Endodermal cell (in vitro differentiated cells): ENCODE measurements around the gene INHBB. TPM values are rescaled to one million over a fixed set of nuclear protein-coding genes. Genes with fewer than 3 reads are reported as not detected.
"Not testable (repeated sequence)": the region's sequence is repeated elsewhere in the genome, so short reads cannot be mapped to it uniquely, and the experiment has no call there.

ENCODE experiments used
- DNase-seq: peaks from one replicate; pipeline ENCODE4 v3.0.0-alpha.2; 2017
- H3K27ac ChIP-seq: 2 replicates; pipeline ENCODE4 v1.5.1; 2013; ENCODE audit warnings: mild to moderate bottlenecking, low read depth, low read length, moderate library complexity
- H3K27me3 ChIP-seq: 2 replicates; pipeline ENCODE4 v1.6.1; 2013; ENCODE audit warnings: mild to moderate bottlenecking, low read length, moderate library complexity; ENCODE audit not compliant: insufficient read depth, control insufficient read depth, poor library complexity, severe bottlenecking
- H3K36me3 ChIP-seq: 2 replicates; pipeline ENCODE4 v1.7.0; 2013; ENCODE audit warnings: mild to moderate bottlenecking, low read length, moderate library complexity; ENCODE audit not compliant: control insufficient read depth, insufficient read depth
- H3K4me1 ChIP-seq: one replicate; pipeline ENCODE4 v1.7.0; 2013; ENCODE audit warnings: low read length; ENCODE audit not compliant: control insufficient read depth, insufficient read depth
- H3K4me3 ChIP-seq: 2 replicates; pipeline ENCODE4 v1.5.1; 2013; ENCODE audit warnings: mild to moderate bottlenecking, low read length, moderate library complexity
- H3K9ac ChIP-seq: 2 replicates; pipeline ENCODE4 v1.6.1; 2013; ENCODE audit warnings: mild to moderate bottlenecking, low read length, moderate library complexity; ENCODE audit not compliant: poor library complexity, severe bottlenecking; ENCODE audit errors: extremely low read depth
- H3K9me3 ChIP-seq: 2 replicates; pipeline ENCODE4 v1.6.1; 2013; ENCODE audit warnings: mild to moderate bottlenecking, low read length, moderate library complexity; ENCODE audit not compliant: control insufficient read depth
- H3K27ac Mint-ChIP-seq: 2 replicates; pipeline ENCODE4 v1.8.0; 2020; ENCODE audit warnings: mixed read lengths
- H3K27me3 Mint-ChIP-seq: 2 replicates; pipeline ENCODE4 v1.8.0; 2021; ENCODE audit warnings: mild to moderate bottlenecking, mixed read lengths; ENCODE audit not compliant: insufficient read depth
- H3K36me3 Mint-ChIP-seq: 2 replicates; pipeline ENCODE4 v1.8.0; 2020; ENCODE audit warnings: low read depth, mixed read lengths
- H3K4me1 Mint-ChIP-seq: 2 replicates; pipeline ENCODE4 v1.8.0; 2020; ENCODE audit warnings: mixed read lengths
- H3K4me3 Mint-ChIP-seq: 2 replicates; pipeline ENCODE4 v1.8.0; 2020; ENCODE audit warnings: mild to moderate bottlenecking, moderate library complexity, mixed read lengths
- H3K9me3 Mint-ChIP-seq: 2 replicates; pipeline ENCODE4 v1.8.0; 2020; ENCODE audit warnings: mild to moderate bottlenecking, mixed read lengths
- WGBS, 2 experiments: methylation state at CpG; one replicate each; pipeline versions ENCODE4 v1.1.5 to v1.1.7; 2013; ENCODE audit warnings: missing lambda C conversion rate in 2 of 2, mixed read lengths in 1 of 2; ENCODE audit not compliant: insufficient coverage in 1 of 2, insufficient read length in 1 of 2; 5-methylcytosine and 5-hydroxymethylcytosine counted together
- total RNA-seq, 2 donors: library from RNA; stranded (reverse); fragmentation: NEBNext Ultra II Directional in 1 of 2; extraction: Animal tissue kit (Norgen Biotek cat#: 25700) in 1 of 2; gene quantifications; 2 replicates in 1 of 2; 3 replicates in 1 of 2; pipeline ENCODE4 v1.2.1, GENCODE V29; 2021
- TF ChIP-seq, protein P1 (sequence below): fragments of 200-600 bp; sonication (generic); conservative IDR thresholded peaks from 2 replicates; pipeline ENCODE4 v1.5.0; 2021; ENCODE audit warnings: antibody characterized with exemption, mild to moderate bottlenecking

The INHBB gene
- total RNA-seq, 2 donors from 2014 or later: not detected

DNA sequence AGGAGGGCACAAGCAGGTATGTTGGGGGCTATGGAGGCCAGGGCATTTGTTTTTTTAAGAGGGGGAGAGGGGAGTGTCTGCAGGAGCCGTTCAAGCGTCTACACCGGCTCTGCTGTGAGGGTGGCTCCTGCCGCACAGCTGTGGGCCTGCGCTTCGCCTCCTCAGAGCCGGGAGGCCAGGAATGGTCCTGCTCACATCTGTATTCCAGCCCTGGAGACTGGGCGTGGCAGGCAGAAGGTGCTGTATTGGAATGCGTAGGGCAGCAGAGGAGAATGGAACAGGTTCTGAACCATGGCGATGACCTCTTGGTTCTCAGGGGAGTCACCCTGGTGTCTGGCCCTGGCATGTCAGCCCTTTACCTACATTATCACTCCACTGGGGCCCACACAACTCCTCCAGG, 26.8 kb upstream of the INHBB start:
- H3K4me3 Mint-ChIP-seq: no peak overlapping the region
- no peaks in the 10 kb centered on the region for H3K36me3 ChIP-seq
- H3K4me1 ChIP-seq: no peaks in the 10 kb centered on the region
- no peaks in the 10 kb centered on the region for H3K9me3 ChIP-seq
- no peak overlapping the region for H3K27ac Mint-ChIP-seq
- H3K27me3 ChIP-seq: no peaks in the 10 kb centered on the region
- H3K9ac ChIP-seq: no peak overlapping the region
- WGBS, 2 experiments: 95 to 100% methylated on average over 5 to 10 of the region's 10 CpGs
- H3K9me3 Mint-ChIP-seq: no peaks in the 10 kb centered on the region
- no peak overlapping the region for H3K27ac ChIP-seq
- H3K4me1 Mint-ChIP-seq: no peaks in the 10 kb centered on the region
- H3K36me3 Mint-ChIP-seq: no peaks in the 10 kb centered on the region
- no peak for DNase-seq
- TF ChIP-seq, protein P1, sequence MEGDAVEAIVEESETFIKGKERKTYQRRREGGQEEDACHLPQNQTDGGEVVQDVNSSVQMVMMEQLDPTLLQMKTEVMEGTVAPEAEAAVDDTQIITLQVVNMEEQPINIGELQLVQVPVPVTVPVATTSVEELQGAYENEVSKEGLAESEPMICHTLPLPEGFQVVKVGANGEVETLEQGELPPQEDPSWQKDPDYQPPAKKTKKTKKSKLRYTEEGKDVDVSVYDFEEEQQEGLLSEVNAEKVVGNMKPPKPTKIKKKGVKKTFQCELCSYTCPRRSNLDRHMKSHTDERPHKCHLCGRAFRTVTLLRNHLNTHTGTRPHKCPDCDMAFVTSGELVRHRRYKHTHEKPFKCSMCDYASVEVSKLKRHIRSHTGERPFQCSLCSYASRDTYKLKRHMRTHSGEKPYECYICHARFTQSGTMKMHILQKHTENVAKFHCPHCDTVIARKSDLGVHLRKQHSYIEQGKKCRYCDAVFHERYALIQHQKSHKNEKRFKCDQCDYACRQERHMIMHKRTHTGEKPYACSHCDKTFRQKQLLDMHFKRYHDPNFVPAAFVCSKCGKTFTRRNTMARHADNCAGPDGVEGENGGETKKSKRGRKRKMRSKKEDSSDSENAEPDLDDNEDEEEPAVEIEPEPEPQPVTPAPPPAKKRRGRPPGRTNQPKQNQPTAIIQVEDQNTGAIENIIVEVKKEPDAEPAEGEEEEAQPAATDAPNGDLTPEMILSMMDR: no peak
- H3K4me3 ChIP-seq: no peak overlapping the region
- peaks cover 34% of the 10 kb centered on the region for H3K27me3 Mint-ChIP-seq

DNA sequence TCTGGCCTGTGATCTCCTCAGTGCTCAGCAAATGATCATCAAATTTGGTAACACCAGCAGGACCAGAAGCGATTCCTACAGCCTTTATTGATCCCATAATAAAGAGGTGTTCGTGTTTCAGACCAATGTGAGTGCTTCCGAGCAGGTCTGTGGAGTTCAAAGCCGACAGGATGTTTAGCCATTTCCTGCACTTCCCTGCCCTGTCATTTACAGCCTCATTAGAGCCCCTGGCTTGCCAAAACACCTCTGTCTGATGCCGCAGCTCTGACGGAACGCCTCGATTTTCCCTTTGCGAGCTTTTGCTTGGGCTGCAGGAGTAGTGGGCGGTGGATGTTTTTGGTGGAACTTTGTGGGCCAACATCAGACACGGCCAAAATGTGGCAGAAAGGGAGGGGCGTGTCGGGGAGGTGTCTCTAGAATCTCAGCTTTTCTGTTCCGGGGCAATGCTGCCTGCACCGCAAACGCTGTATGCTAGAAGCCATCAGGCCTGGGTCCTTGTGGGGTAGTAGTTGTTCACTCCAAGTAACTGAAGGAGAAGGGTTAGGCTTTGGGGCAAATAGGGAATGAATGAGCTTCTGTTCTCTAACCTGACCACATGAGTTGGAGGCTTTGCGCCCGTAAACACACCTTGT, 26.1 kb upstream of the INHBB start:
- no peaks in the 10 kb centered on the region for H3K4me1 Mint-ChIP-seq
- Histone ChIP-seq H3K4me1 (no peaks in the 10 kb centered on the region), H3K27ac (no peak overlapping the region), H3K9me3 (no peaks in the 10 kb centered on the region), H3K27me3 (no peaks in the 10 kb centered on the region), H3K9ac (no peak overlapping the region), H3K4me3 (no peak overlapping the region), H3K36me3 (no peaks in the 10 kb centered on the region)
- H3K27me3 Mint-ChIP-seq: peaks cover 27% of the 10 kb centered on the region
- DNase-seq: peak; percentile 34
- H3K9me3 Mint-ChIP-seq: no peaks in the 10 kb centered on the region
- no peak overlapping the region for H3K27ac Mint-ChIP-seq
- 90 to 92% methylated on average over 13 to 18 of the region's 18 CpGs for WGBS, 2 experiments
- no peak overlapping the region for H3K4me3 Mint-ChIP-seq
- TF ChIP-seq, protein P1: no peak
- H3K36me3 Mint-ChIP-seq: no peaks in the 10 kb centered on the region

DNA sequence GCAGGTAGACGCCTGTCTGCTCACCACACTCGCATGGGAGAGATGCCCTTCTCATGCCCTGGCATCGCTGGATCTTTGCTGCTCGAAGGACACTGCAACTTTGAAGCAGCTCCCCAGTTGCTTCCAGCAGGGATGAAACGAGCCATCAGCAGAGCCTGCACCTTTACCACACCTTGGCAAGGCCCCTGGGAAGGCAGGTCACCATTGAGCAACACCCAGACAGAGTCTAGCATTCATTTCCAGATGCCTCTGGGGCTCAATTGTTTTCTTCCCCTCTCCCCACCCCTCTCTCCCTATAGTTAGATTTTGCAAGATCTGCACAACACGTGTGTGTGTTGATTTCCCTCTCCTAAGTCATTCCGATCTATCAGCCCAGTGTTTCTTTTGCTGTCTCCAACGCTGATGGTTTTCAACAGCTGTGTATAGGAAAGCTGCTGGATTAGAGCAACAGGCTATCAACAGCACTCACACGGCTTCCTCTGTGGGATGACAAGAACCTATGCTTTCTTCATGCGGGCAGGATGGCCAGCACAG, 25.6 kb upstream of the INHBB start:
- no peaks in the 10 kb centered on the region for H3K9me3 Mint-ChIP-seq
- TF ChIP-seq, protein P1: no peak
- no peaks in the 10 kb centered on the region for H3K4me1 Mint-ChIP-seq
- no peak overlapping the region for H3K4me3 Mint-ChIP-seq
- H3K27me3 Mint-ChIP-seq: peaks cover 22% of the 10 kb centered on the region
- Histone ChIP-seq H3K9ac (no peak overlapping the region), H3K27ac (no peak overlapping the region), H3K36me3 (no peaks in the 10 kb centered on the region), H3K9me3 (no peaks in the 10 kb centered on the region), H3K27me3 (no peaks in the 10 kb centered on the region), H3K4me3 (no peak overlapping the region), H3K4me1 (no peaks in the 10 kb centered on the region)
- H3K36me3 Mint-ChIP-seq: no peaks in the 10 kb centered on the region
- 88 to 90% methylated on average over 7 to 10 of the region's 10 CpGs for WGBS, 2 experiments
- no peak overlapping the region for H3K27ac Mint-ChIP-seq
- no peak for DNase-seq

DNA sequence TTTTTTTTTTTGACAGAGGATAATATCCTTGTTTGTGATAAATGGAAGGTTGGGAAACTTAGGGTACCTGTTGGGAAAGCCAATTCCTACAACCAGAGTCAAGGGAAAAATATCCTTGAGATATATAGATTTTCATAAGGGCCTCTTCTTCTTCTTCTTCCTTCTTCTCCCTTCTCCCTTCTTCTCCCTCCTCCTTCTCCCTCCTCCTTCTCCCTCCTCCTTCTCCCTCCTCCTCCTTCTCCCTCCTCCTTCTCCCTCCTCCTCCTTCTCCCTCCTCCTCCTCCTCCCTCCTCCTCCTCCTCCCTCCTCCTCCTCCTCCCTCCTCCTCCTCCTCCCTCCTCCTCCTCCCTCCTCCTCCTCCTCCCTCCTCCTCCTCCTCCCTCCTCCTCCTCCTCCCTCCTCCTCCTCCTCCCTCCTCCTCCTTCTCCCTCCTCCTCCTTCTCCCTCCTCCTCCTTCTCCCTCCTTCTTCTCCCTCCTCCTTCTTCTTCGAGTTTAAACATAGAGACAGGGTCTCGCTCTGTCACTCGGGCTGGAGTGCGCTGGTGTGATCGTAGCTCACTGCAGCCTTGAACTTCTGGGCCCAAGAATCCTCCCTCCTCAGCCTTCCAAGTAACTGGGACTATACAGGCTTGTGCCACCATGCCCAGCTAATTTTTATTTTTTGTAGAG, 24.9 kb upstream of the INHBB start:
- H3K4me3 ChIP-seq, H3K27ac ChIP-seq, H3K4me3 Mint-ChIP-seq, DNase-seq, H3K4me1 ChIP-seq, H3K36me3 Mint-ChIP-seq, H3K9me3 ChIP-seq, H3K27ac Mint-ChIP-seq, H3K4me1 Mint-ChIP-seq, H3K9me3 Mint-ChIP-seq, H3K36me3 ChIP-seq, H3K9ac ChIP-seq, H3K27me3 ChIP-seq: not testable (repeated sequence)
- peaks cover 17% of the 10 kb centered on the region for H3K27me3 Mint-ChIP-seq
- 92 to 94% methylated on average over 3 to 5 of the region's 5 CpGs for WGBS, 2 experiments
